H1 (cell line): ENCODE data around the gene KIF26B. TPM values are rescaled to one million over a fixed set of nuclear protein-coding genes. Genes with fewer than 3 reads are reported as not detected.

ENCODE experiments used
- CHD7 ChIP-seq: fragments of 300-600 bp; sonication (generic); IDR thresholded peaks from 2 replicates; pipeline ENCODE4 v1.7.1; 2012; ENCODE audit warnings: low read length, moderate library complexity, mild to moderate bottlenecking, inconsistent platforms; ENCODE audit not compliant: insufficient replicate concordance
- USF2 ChIP-seq: IDR thresholded peaks from 2 replicates; pipeline ENCODE4 v1.6.1; 2011; ENCODE audit warnings: low read length, improper control_type of control experiment
- polyA plus RNA-seq, 7 experiments: library from polyadenylated mRNA; depleted of rRNA in 3 of 7; stranded (reverse) in 5 of 7; unstranded in 2 of 7; fragments of >200 nt in 5 of 7; fragments of 200-250 nt in 2 of 7; gene quantifications; 1 replicate in 5 of 7; 2 replicates in 1 of 7; 4 replicates in 1 of 7; pipeline versions ENCODE4 v1.2.1 to v1.2.3, GENCODE V29; 2011 to 2013; ENCODE audit warnings: missing spikeins in 2 of 7, mixed read lengths in 2 of 7
- total RNA-seq: library from RNA; stranded (reverse); fragmentation: NEBNext Ultra II Directional; extraction: Animal tissue kit (Norgen Biotek cat#: 25700); gene quantifications from 2 replicates; pipeline ENCODE4 v1.2.1, GENCODE V29; 2021

KIF26B gene
- total and polyA plus RNA-seq, 2 of the 8 experiments (the other 6 are each of a cell fraction or from before 2014, with no cell fraction given): 0.06 to 0.28 TPM

- TF ChIP-seq CHD7 (no peak), USF2 (no peak)
- TF ChIP-seq, all 59 proteins: peak for 5
Measured at GRCh38 chr1:245345191-245345884, 190.6 kb downstream of the KIF26B start (continued).
